Measurements from ENCODE around the gene LATS2.
"Not testable (repeated sequence)": the region's sequence is repeated elsewhere in the genome, so short reads cannot be mapped to it uniquely, and the experiment has no call there.

The LATS2 gene

DNA sequence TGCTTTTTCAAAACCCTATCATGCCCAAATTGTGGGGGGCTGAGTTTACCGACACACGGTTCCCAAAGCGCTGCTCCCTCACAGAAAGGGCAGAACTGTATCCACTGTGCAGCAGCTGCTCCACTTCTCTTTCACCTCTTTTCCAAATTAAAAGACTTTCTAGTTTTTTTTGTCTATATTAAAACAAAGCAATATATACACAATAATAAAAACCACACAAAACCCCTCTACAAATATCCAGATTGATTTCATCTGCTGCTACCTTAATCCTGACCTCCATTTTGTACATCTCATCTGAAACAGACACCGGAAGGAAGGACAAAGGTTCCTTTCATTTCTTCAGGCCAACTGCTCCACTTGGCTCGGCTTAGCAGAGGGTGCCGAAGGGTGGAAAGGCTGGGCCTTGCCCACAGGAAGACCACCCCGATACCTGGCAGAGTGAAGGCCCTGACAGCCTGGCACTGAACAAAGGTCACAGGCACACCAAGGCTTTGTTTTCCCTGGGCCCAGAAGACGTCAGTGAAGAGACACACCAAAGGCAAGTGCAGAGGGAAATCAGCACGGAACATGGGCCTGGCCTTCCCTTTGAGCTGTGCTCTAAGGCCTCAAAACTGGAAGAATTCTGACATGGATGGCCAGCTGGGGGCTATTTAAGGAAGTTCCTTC, 71.6 kb downstream of the LATS2 start:
- no peak for DNase-seq

DNA sequence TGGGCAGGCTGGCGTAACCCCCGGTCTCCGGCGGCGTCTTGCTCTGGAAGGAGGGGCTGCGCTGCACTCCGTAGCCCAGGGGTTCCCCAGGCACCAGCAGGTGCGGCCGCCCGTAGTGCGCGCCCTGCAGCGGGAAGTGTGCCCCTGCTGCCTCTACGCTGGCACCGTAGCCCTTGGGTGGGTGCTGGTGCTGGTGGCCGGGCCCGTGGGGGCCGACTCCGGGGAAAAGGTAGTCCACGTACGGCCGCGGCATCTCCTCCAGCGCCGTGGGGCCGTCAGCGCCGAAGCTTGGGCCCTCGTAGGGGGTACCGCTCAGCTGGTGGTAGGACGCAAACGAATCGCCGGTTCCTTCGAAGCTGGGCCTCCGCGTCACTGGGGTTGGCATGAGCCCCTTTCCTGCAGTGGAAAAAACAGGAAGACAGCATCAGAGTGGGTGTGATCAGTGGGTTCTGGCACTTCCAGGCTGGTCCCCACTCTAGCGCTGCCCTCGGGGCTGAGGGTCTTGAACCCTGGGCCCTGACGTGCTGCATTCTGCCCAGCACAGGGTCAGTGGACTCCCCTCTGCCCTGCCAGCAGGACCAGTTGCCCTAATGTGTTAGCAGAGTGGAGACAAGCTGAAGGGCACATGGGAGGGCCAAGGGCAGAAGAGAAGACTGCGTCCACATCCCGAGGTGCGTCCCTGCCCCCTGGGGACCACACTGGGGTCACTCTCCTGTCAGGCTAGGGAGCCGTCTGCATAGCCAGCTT, 72.3 kb downstream of the LATS2 start:
- no peak for DNase-seq

DNA sequence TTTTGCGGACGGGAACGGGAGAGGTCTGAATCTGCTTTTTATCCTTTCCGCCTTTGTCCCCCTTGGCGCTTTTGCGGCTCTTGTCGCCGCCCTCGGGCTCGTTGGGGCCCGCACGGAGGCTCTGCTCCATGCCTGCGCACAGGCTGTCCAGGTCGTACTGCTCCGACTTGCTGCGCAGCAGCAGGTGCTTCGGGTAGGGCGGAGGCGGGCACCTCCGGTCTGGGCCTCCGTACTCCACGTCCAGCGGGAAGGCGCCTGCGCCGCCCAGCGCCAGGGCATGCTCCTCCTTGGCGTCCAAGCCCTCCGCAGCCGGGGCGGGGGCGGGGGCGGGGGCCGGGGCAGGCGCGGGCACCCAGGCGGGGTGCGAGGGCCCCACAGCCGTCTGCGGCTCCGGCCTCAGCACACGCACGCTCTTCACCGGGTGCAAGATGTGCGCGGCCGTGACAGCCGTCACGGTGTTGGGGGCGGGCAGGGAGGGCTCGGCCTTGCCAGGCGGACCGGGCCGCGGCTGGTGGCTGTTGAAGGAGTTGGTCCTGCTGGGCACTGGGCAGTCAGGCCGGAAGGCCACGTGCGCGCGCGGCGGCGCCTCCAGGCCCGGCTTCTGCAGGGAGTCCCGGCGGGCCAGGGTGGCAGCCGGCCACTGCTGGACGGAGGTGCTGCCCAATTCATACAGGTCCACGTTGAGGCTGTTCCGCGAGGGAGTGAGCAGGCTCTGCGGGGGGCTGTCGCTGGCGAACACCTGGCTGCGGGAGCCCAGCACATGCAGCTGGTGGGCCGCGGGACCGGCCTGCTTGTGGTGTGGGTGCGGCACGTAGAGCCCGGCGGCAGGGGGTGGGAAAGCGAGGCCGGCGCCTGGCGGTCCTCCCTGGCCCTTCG, 73.1 kb downstream of the LATS2 start:
- DNase-seq = no peak

GRCh38 chr13:20987599-20987998, 73.8 kb downstream of the LATS2 start:
- DNase-seq = no peak

DNA sequence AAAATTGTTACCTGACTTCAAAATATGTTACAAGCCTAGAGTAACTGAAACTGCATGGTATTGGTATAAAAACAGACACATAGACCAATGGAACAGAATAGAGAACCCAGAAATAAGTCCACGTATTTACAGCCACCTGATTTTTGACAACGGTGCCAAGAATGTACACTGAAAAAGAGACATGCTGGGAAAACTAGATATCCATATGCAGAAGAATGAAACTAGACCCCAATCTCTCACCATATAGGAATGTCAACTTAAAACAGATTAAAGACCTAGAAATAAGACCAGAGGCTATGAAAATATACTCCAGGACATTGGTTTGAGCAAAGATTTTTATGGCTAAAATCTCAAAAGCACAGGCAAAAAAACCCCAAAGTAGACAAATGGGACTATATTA, 76.5 kb downstream of the LATS2 start:
- DNase-seq = no peak

DNA sequence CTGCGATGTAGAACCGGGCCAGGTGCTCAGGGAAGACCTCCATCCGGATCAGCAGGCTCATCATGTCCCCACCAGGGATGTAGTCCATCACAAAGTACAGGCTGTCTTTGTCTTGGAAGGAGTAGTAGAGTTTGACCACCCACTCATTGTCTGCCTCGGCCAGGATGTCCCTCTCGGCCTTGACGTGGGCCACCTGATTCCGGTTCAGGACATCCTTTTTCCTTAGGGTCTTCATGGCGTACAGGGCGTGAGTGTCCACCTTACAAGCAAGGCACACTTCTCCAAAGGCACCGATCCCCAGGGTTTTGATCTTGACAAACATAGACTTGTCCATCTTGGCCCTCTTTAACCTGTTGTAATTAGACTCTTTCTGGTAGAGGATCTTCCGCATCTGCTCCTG, 78.0 kb downstream of the LATS2 start:
- DNase-seq = no peak

DNA sequence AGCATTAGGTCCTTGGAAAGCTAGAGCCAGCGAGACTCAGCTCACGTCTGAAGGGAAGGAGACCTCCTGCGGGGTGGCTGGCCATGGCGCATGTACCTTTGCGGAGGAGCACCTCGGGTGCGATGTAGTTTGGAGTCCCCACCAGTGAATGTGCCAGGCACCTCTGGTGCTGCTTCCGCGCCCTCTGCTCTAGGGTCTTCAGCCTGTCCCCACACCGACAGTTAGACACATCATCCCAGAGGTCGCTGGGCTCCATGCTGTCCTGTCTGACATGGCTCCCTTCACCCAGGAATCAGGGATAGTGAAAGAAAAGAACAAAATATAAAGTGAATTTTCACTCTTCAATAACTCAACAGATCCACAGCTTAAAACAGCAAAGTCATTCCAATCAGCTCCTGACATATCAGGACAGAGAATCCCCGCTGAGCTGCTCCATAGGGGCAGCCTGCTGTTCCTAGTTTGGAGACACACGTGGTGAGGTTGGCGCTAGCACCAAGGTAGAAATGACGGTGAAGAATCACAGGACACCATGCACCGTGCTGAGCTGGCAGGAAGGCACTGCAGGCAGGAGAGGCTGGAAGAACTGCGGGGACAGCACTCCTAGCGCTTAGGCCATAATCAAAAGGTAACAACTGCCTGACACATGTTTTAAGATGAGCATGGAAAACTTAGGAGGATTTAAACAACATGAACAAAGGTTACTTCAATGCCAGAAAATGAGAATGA, 79.9 kb downstream of the LATS2 start:
- no peak for DNase-seq

- DNase-seq = no peak
Observed at GRCh38 chr13:20980899-20981298, 80.5 kb downstream of the LATS2 start.

DNA sequence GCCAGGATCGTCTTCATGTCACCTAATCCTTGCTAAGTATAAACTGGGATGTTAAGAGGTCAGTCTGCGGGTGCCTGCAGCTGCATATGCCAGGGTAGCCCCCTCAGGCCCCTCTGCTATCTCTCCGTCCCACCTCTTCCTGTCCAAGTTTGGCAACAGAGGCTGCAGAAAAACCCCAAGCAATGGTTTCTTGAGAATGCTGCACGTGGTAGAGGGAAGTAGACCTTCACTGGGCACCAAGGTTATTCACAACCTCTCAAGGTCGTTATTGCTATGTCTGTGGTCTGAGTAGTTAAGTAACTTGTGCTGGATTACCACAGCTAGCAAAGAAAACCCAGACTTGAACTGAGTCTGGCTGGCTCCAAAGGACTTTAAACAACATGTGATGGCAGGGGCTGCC, 81.0 kb downstream of the LATS2 start:
- no peak for DNase-seq

GRCh38 chr13:20977394-20977793, 84.0 kb downstream of the LATS2 start:
- DNase-seq = no peak

GRCh38 chr13:20974981-20975585, 86.3 kb downstream of the LATS2 start:
- DNase-seq = no peak

- DNase-seq = no peak
Observed at GRCh38 chr13:20973886-20974425, 87.4 kb downstream of the LATS2 start.

DNA sequence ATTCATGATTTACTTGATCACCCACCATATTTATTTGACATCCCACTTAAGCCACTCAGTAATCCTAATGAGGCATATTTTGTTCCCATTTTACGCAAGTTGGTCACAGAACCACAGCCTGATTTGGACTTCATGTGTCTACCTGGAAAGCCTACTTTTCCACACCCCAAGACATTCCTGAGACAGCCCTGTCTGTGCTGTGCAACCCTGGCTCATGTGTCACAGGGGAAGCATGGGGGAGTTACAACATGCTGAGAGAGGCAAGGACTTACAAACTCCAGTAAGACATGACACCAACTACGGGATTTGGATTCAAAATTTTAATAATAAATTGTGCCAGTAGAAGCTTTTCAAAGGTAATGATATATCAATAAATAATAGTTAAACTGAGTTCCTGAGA, 88.7 kb downstream of the LATS2 start:
- DNase-seq = no peak

GRCh38 chr13:20969182-20969581, 92.2 kb downstream of the LATS2 start:
- no peak for DNase-seq

GRCh38 chr13:20968745-20969144, 92.6 kb downstream of the LATS2 start:
- DNase-seq = no peak

GRCh38 chr13:20967340-20967739, 94.0 kb downstream of the LATS2 start:
- DNase-seq = no peak

DNA sequence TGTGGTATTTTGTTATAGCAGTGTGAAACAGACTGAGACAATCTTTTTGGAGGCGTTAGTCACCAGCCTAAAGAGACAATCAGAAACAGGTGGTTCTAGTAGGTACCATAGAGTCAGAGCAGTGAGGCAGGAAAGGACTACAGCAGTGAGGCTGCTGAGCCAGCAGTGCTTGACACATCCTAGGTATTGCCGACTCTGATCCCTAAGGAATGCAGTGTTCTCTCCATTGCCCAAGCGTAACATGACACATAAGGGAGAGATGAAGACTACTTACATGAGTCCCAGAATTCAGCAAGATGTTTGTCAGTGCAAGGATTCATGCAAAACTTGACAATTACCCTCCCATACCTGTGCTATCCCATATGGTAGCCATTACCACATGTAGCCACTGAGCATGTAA, 96.5 kb downstream of the LATS2 start:
- no peak for DNase-seq

DNA sequence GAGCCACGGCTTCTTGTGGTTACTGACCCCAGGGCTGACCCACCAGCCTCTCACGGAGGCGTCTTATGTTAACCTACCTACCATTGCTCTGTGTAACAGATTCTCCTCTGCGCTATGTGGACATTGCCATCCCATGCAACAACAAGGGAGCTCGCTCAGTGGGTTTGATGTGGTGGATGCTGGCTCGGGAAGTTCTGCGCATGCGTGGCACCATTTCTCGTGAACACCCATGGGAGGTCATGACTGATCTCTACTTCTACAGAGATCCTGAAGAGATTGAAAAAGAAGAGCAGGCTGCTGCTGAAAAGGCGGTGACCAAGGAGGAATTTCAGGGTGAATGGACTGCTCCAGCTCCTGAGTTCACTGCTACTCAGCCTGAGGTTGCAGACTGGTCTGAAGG, 99.7 kb downstream of the LATS2 start:
- not testable (repeated sequence) for DNase-seq

DNA sequence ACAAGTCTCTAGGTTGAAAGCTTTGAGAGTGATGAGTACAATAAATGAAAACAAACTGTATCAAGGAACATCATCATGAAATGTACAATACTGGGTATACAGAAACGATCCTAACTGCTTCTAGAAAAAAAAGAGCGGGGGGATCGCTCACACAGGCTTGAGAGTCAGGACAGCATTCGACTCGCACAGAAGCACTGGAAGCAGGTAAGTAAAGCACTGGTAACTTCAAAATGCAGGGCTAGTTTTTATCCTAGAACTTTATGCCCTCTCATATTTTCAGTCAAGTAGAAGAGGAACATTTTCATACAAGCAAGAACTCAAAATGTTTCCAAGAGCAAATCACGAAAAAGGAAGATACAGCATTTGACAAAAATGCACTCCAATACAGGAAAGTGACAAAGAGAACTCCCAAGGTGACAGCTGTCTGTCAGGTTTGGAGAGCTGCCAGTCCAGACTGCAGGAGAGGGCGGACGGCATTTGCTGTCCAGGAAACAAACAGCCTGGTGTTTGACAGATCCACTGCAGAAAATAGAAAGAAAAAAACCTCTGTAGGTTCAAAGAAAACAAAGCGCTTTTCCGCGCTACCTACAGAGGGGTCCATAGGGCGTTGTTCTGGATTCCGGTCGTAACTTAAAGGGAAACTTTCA, 100.6 kb downstream of the LATS2 start:
- DNase-seq = no peak

DNA sequence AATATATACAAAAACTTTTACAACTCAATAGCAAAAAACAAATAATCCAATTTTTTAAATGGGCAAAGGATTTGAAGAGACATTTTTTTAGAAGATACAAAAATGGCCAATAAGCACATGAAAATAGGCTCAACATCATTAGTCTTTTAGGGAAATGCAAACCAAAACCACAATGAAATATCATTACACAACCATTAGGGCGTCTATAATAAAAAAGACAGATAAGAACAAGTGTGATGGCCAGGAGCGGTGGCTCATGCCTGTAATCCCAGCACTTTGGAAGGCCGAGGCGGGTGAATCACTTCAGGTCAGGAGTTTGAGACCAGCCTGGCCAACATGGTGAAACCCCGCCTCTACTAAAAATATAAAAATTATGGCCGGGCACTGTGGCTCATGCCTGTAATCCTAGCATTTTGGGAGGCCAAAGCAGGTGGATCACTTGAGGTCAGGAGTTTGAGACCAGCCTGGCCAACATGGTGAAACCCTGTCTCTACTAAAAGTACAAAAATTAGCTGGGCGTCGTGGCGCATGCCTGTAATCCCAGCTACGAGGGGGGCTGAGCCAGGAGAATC, 104.3 kb downstream of the LATS2 start:
- not testable (repeated sequence) for DNase-seq

GRCh38 chr13:20955496-20955895, 105.9 kb downstream of the LATS2 start:
- no peak for DNase-seq

Data from stimulated activated naive CD4-positive, alpha-beta T cell treated with Interleukin-2 at 50 U/mL for 16 hours (primary cell).